Measurements from ENCODE around the gene PRKAG1. TPM values are rescaled to one million over a fixed set of nuclear protein-coding genes. Genes with fewer than 3 reads are reported as not detected.

The PRKAG1 gene
- total RNA-seq, 2 donors from 2014 or later = 27.6 to 38.1 TPM

GRCh38 chr12:48990552-48990951 is 28.0 kb downstream of the PRKAG1 start:
- peaks cover 76% of the 10 kb centered on the region for H3K27me3 Mint-ChIP-seq (ENCODE audit: insufficient read depth)
- Histone ChIP-seq H3K36me3 (ENCODE audit: control insufficient read depth, insufficient read depth, low read length) (no peaks in the 10 kb centered on the region), H3K27me3 (ENCODE audit: control insufficient read depth, insufficient read depth, low read length, poor library complexity, severe bottlenecking) (peaks cover 62% of the 10 kb centered on the region), H3K9me3 (ENCODE audit: control insufficient read depth, low read length) (no peaks in the 10 kb centered on the region), H3K4me1 (ENCODE audit: control insufficient read depth, insufficient read depth, low read length) (peaks cover 8% of the 10 kb centered on the region), H3K9ac (ENCODE audit: extremely low read depth, low read length, poor library complexity, severe bottlenecking) (no peak overlapping the region), H3K27ac (ENCODE audit: low read depth, low read length) (no peak overlapping the region), H3K4me3 (ENCODE audit: low read length) (no peak overlapping the region)
- DNase-seq = no peak
- no peak for TF ChIP-seq CTCF (conservative IDR thresholded peaks at IDR 0.05)
- H3K27ac Mint-ChIP-seq = no peak overlapping the region
- no peak overlapping the region for H3K4me3 Mint-ChIP-seq
- no peaks in the 10 kb centered on the region for H3K9me3 Mint-ChIP-seq
- peaks cover 17% of the 10 kb centered on the region for H3K4me1 Mint-ChIP-seq
- no peaks in the 10 kb centered on the region for H3K36me3 Mint-ChIP-seq (ENCODE audit: low read depth)

GRCh38 chr12:48988030-48988649 is 30.4 kb downstream of the PRKAG1 start:
- no peak overlapping the region for H3K27ac ChIP-seq (ENCODE audit: low read depth, low read length)
- H3K4me3 ChIP-seq (ENCODE audit: low read length) = no peak overlapping the region
- H3K9me3 ChIP-seq (ENCODE audit: control insufficient read depth, low read length) = no peaks in the 10 kb centered on the region
- peaks cover 77% of the 10 kb centered on the region for H3K27me3 Mint-ChIP-seq (ENCODE audit: insufficient read depth)
- peak; percentile 99 for DNase-seq
- H3K36me3 Mint-ChIP-seq (ENCODE audit: low read depth) = no peaks in the 10 kb centered on the region
- no peak overlapping the region for H3K4me3 Mint-ChIP-seq
- H3K9ac ChIP-seq (ENCODE audit: extremely low read depth, low read length, poor library complexity, severe bottlenecking) = no peak overlapping the region
- peaks cover 19% of the 10 kb centered on the region for H3K4me1 Mint-ChIP-seq
- H3K36me3 ChIP-seq (ENCODE audit: control insufficient read depth, insufficient read depth, low read length) = no peaks in the 10 kb centered on the region
- peak; percentile 96 for TF ChIP-seq CTCF (conservative IDR thresholded peaks at IDR 0.05)
- WGBS, 2 experiments (ENCODE audit: insufficient coverage in 1 of 2, insufficient read length in 1 of 2) = 46 to 51% methylated on average over 15 to 16 of the region's 16 CpGs
- H3K9me3 Mint-ChIP-seq = no peaks in the 10 kb centered on the region
- H3K27ac Mint-ChIP-seq = no peak overlapping the region
- peaks cover 4% of the 10 kb centered on the region for H3K4me1 ChIP-seq (ENCODE audit: control insufficient read depth, insufficient read depth, low read length)
- H3K27me3 ChIP-seq (ENCODE audit: control insufficient read depth, insufficient read depth, low read length, poor library complexity, severe bottlenecking) = peaks cover 65% of the 10 kb centered on the region

- TF ChIP-seq CTCF (conservative IDR thresholded peaks at IDR 0.05) = no peak
- Histone ChIP-seq H3K4me1 (ENCODE audit: control insufficient read depth, insufficient read depth, low read length) (peaks cover 4% of the 10 kb centered on the region), H3K27me3 (ENCODE audit: control insufficient read depth, insufficient read depth, low read length, poor library complexity, severe bottlenecking) (peaks cover 74% of the 10 kb centered on the region), H3K36me3 (ENCODE audit: control insufficient read depth, insufficient read depth, low read length) (no peaks in the 10 kb centered on the region), H3K27ac (ENCODE audit: low read depth, low read length) (peak overlapping the region; percentile 50), H3K9ac (ENCODE audit: extremely low read depth, low read length, poor library complexity, severe bottlenecking) (no peak overlapping the region), H3K4me3 (ENCODE audit: low read length) (no peak overlapping the region), H3K9me3 (ENCODE audit: control insufficient read depth, low read length) (no peaks in the 10 kb centered on the region)
- peaks cover 85% of the 10 kb centered on the region for H3K27me3 Mint-ChIP-seq (ENCODE audit: insufficient read depth)
- no peaks in the 10 kb centered on the region for H3K9me3 Mint-ChIP-seq
- WGBS, 2 experiments (ENCODE audit: insufficient coverage in 1 of 2, insufficient read length in 1 of 2) = 56 to 75% methylated on average over 4 to 23 of the region's 23 CpGs
- H3K4me1 Mint-ChIP-seq = peaks cover 19% of the 10 kb centered on the region
- H3K27ac Mint-ChIP-seq = no peak overlapping the region
- no peak overlapping the region for H3K4me3 Mint-ChIP-seq
- DNase-seq = peak; percentile 53
- H3K36me3 Mint-ChIP-seq (ENCODE audit: low read depth) = no peaks in the 10 kb centered on the region
Measured at GRCh38 chr12:48986720-48987291, 31.8 kb downstream of the PRKAG1 start.
